Testis (tissue), 5 donors: ENCODE data around the gene ZIM2. TPM values are rescaled to one million over a fixed set of nuclear protein-coding genes. Genes with fewer than 3 reads are reported as not detected.

Source experiments
- DNase-seq: peaks from one replicate; pipeline ENCODE4 v3.0.0-alpha.2; 2019
- H3K27ac ChIP-seq, 2 donors: fragments of 200-600 bp; sonication (generic); one replicate each; pipeline ENCODE4 v1.5.1; 2019
- H3K27me3 ChIP-seq: fragments of 200-600 bp; sonication (generic); one replicate; pipeline ENCODE4 v1.5.1; 2019
- H3K36me3 ChIP-seq: fragments of 200-600 bp; sonication (generic); one replicate; pipeline ENCODE4 v1.5.1; 2017; ENCODE audit warnings: low read depth; ENCODE audit errors: missing control alignments
- H3K4me1 ChIP-seq: fragments of 200-600 bp; sonication (generic); one replicate; pipeline ENCODE4 v1.5.1; 2019
- H3K4me3 ChIP-seq, 2 donors: fragments of 200-600 bp; sonication (generic); one replicate each; pipeline ENCODE4 v1.5.1; 2017 to 2019
- H3K9me3 ChIP-seq: fragments of 200-600 bp; sonication (generic); one replicate; pipeline ENCODE4 v1.5.1; 2017
- POLR2A ChIP-seq: fragments of 450-650 bp; IDR thresholded peaks from one replicate; pipeline ENCODE4 v1.6.1; 2017; ENCODE audit warnings: antibody characterized with exemption, mild to moderate bottlenecking, moderate library complexity
- WGBS, 2 donors: methylation state at CpG; one replicate each; pipeline ENCODE4 v1.1.5; 2018; 5-methylcytosine and 5-hydroxymethylcytosine counted together
- intact Hi-C: fragments of 100-400 bp; cut with DNase I; formaldehyde crosslinking; loops from one replicate; pipeline ENCODE4 v1.15.1; 2023; ENCODE audit warnings: low total_unique reads
- long read RNA-seq, 2 donors: transcript quantifications; one replicate each; lab custom pipeline, GENCODE V29; 2026
- polyA plus RNA-seq: library from polyadenylated mRNA; stranded (reverse); fragments of 350-450 nt; fragmentation: Illumina TruSeq; extraction: RNeasy Lipid Tissue Mini Kit (QIAGEN cat#74804); gene quantifications from one replicate; pipeline ENCODE4 v1.2.3, GENCODE V29; 2014; ENCODE audit warnings: low read depth, low replicate concordance; ENCODE audit not compliant: insufficient read depth
- total RNA-seq, 2 donors: library from RNA; depleted of rRNA; stranded (reverse); fragments of >200 nt; gene quantifications; one replicate each; pipeline ENCODE4 v1.2.3, GENCODE V29; 2016
- TF ChIP-seq, protein P1 (sequence below), 3 experiments: fragments of 450-650 bp in 2 of 3; fragments of 200-600 bp in 1 of 3; sonication (generic) in 1 of 3; IDR thresholded peaks; one replicate each; pipeline ENCODE4 v1.5.1; 2016 to 2019; ENCODE audit warnings: antibody characterized with exemption in 3 of 3, mild to moderate bottlenecking in 2 of 3, moderate library complexity in 1 of 3

ZIM2 gene
- 10 to 100 TPM; 12.9 to 18.3 TPM for total RNA-seq
- 9.7 TPM for polyA plus RNA-seq
- long read RNA-seq, donor 1, partial matches to known transcripts = 5 of 5 reads
- long read RNA-seq, donor 1, other reads (novel, unspliced or antisense) = 0 of 5 reads
- long read RNA-seq, donor 2 = 0 reads

DNA sequence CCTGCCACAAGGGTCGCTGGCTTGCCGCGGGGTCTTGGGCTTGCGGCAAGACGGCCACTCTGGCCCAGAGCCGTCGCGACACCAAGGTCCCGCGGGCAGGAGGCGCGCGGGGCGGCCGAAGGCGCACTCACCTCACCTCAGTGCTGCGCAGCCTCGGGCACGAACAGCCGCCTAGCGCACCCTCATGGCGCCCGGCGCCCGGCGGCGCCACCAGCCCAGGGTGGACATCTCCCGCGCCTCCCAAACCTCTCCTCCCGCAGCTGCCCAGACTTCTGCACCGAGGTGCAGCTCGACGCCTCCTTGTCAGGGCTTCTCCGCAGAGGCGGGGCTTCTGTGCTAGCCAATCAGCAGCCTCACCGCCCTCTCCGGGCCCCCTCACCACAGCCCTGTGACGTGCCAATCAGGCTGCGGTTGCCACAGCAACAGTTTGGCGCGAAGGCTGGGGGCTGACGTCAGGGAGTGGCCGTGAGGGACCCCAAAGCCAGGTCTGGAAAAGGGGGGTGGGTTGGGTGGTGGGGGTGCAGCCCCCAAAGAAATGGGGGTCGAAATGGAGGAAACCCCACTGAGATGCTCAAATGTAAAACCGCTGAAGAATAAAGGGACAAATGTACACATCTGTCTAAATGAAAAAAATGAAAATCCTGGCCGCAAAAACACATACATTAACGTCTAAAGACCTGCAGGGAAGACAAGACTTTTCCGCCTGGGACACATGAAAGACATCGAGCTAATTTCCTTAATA is at the start of gene ZIM2, which contains the start of gene PEG3:
TSS of gene ZIM2 (minus strand) at position 276 of the 742 bp plus-strand sequence. CDS start 16,449 bp downstream, outside the sequence.
TSS of gene PEG3 (minus strand) at position 276 of the 742 bp plus-strand sequence. CDS start 16,071 bp downstream, outside the sequence.
- 29 to 40% methylated on average over 18 to 41 of the region's 49 CpGs for WGBS, 2 donors
- intact Hi-C loops = no loop called here
- Histone ChIP-seq H3K9me3 (no peaks in the 10 kb centered on the region), H3K27me3 (no peaks in the 10 kb centered on the region), H3K4me3 (peak within 1 kb of the TSS; percentile 59 to 82), H3K4me1 (peaks cover 9% of the 10 kb centered on the region), H3K36me3 (no peaks in the 10 kb centered on the region), H3K27ac (peak within 1 kb of the TSS; percentile 82 to 83)
- peak; percentile 96 for DNase-seq
- TF ChIP-seq, protein P1, sequence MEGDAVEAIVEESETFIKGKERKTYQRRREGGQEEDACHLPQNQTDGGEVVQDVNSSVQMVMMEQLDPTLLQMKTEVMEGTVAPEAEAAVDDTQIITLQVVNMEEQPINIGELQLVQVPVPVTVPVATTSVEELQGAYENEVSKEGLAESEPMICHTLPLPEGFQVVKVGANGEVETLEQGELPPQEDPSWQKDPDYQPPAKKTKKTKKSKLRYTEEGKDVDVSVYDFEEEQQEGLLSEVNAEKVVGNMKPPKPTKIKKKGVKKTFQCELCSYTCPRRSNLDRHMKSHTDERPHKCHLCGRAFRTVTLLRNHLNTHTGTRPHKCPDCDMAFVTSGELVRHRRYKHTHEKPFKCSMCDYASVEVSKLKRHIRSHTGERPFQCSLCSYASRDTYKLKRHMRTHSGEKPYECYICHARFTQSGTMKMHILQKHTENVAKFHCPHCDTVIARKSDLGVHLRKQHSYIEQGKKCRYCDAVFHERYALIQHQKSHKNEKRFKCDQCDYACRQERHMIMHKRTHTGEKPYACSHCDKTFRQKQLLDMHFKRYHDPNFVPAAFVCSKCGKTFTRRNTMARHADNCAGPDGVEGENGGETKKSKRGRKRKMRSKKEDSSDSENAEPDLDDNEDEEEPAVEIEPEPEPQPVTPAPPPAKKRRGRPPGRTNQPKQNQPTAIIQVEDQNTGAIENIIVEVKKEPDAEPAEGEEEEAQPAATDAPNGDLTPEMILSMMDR (IDR thresholded peaks at IDR 0.05) = no peak
- TF ChIP-seq POLR2A = peak; percentile 57

DNA sequence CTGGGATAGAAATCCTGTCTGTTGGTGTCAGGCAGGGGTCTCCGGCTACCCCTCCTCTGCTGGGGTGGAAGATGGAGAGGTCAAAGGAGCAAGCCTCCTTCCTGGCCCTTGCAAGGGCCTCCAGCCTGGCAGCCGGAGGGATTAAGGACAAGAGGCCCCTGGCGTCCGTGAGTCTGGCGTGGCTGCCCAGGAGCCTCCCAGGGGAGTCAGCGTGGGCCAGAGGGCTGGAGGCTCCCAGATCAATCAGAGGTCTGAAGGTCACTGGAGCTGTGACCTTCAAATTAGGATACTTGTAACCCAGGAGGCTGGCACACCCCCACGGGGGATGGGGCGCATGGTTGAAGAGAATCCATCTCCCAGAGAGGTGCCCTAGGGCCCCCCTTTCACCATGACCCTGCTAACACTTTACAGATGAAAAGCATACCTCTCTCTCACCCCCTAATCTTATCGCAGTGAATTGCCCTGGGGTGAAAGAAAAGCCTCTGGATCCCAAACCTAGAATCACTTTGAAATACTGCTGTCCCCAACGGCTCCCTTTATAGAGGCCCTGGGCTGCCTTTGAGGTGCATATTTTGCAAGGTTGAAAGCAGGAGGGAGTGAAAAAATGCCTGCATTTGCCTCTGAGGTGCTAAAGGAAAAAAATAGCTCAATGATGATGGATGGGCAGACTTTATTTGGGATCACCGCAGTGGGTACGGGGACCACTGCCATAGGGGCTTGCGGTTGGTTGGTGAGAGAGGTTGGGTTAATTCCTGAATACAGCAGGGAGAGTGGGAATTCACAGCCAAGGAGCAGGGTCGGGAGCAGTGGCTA is 44.9 kb upstream of the ZIM2 start:
- H3K9me3 ChIP-seq = no peaks in the 10 kb centered on the region
- H3K4me3 ChIP-seq = no peak overlapping the region
- DNase-seq = no peak
- H3K36me3 ChIP-seq = no peaks in the 10 kb centered on the region
- 47 to 56% methylated on average over 9 to 14 of the region's 14 CpGs for WGBS, 2 donors
- intact Hi-C loops = no loop called here
- no peak overlapping the region for H3K27ac ChIP-seq
- no peaks in the 10 kb centered on the region for H3K27me3 ChIP-seq
- TF ChIP-seq POLR2A = no peak
- TF ChIP-seq, protein P1 (IDR thresholded peaks at IDR 0.05) = no peak
- H3K4me1 ChIP-seq = peaks cover 4% of the 10 kb centered on the region

DNA sequence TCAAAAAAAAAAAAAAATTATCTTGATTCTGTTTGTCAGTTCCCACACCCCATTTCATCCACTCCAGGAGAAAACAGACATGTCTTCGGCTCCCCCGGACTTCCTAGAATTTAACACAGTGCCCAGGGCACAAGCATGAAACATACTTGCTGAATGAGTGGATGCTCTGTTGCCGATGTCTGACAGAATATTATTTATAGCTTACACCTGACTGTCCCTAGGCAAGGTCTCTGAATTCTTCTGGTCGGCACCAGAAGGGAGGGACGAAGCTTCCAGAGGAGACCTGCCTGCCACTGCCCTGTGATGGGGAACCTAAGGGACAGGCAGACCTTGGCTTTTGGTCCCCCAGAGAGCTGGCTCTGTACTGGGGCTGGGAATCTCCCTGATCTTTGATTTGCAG is 43.9 kb upstream of the ZIM2 start:
- Histone ChIP-seq H3K36me3 (no peaks in the 10 kb centered on the region), H3K9me3 (no peaks in the 10 kb centered on the region), H3K4me1 (peaks cover 4% of the 10 kb centered on the region), H3K27ac (no peak overlapping the region), H3K4me3 (no peak overlapping the region), H3K27me3 (no peaks in the 10 kb centered on the region)
- no peak for DNase-seq
- TF ChIP-seq POLR2A = no peak
- TF ChIP-seq, protein P1 (IDR thresholded peaks at IDR 0.05) = no peak
- intact Hi-C loops = no loop called here
- 71 to 85% methylated on average over 3 to 5 of the region's 5 CpGs for WGBS, 2 donors

DNA sequence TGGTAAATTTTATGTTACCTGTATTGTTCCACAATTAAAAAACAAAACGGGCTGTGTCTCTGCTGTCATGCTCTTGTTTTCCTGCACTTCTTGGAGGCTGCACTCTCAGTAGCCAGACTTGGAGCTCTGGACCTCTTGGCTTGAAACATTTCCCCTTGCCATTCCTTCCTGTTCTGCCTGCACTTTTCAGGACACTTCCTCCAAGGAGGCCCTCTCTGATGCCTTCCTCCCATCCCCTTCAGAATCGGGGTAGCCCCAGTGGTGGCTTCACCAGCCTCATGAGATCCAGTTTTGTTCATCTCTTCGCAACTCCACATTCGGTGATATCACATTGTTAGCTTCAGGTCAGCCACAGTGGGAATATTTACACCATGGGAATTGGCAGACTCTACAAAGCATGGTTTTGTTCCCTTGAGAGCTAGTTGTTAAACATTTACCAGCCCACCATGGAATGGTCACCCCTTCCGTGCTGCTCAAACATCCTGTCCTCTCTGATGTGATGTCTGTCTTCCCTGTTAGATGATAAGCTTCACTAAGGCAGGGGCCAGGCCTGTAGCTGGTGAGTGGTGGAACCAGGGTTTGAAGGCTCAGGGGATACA is 40.2 kb upstream of the ZIM2 start:
- 82 to 90% methylated on average over 5 of the region's 5 CpGs for WGBS, 2 donors
- H3K4me3 ChIP-seq = no peak overlapping the region
- H3K9me3 ChIP-seq = no peaks in the 10 kb centered on the region
- H3K36me3 ChIP-seq = no peaks in the 10 kb centered on the region
- TF ChIP-seq, protein P1 (IDR thresholded peaks at IDR 0.05) = no peak
- TF ChIP-seq POLR2A = no peak
- H3K4me1 ChIP-seq = peaks cover 4% of the 10 kb centered on the region
- no peak overlapping the region for H3K27ac ChIP-seq
- intact Hi-C loops = no loop called here
- no peaks in the 10 kb centered on the region for H3K27me3 ChIP-seq
- no peak for DNase-seq
